NCI-H2107 (cell line): ENCODE measurements around the gene FDXR.
"Not testable (repeated sequence)": the region's sequence is repeated elsewhere in the genome, so short reads cannot be mapped to it uniquely, and the experiment has no call there.

Experiments
- DNase-seq: peaks from one replicate; lab custom pipeline; 2025; lab: John Stamatoyannopoulos, UW

The FDXR gene

DNA sequence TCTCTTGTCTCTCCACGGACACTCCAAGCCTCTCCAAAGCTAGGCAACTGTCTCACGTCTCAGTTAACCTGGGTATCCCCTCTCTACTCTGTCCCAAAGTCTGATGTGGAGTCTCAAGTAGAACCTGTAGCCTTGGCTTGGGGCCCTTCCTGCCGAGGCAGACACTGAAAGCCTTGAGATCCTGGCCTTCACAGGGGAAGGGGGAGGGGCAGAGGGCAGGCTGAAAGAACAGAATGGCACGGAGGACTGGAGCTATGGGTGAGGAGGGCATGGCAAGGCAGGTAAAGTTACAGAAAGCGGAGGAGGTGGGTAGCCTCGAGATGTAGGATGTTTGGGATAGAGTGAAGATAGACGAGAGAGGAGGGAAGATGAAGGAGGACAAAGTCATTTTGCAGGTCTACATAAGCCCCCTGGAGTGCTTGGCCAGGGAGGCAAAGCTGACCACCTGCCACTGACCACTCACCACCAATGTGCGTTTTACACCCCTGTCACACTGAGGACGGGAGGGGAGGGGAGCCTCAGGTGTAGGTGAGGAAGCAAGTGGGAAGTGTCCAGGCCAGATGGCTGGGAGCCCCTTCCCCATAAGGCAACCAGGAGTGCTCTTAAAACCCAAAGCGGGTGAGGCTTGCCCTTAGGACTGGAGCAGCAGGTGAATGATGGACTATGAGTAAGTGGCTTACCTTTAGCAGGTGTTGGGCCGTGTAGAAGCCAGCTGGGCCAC lies 1.3 kb downstream of the FDXR start:
- no peak for DNase-seq

DNA sequence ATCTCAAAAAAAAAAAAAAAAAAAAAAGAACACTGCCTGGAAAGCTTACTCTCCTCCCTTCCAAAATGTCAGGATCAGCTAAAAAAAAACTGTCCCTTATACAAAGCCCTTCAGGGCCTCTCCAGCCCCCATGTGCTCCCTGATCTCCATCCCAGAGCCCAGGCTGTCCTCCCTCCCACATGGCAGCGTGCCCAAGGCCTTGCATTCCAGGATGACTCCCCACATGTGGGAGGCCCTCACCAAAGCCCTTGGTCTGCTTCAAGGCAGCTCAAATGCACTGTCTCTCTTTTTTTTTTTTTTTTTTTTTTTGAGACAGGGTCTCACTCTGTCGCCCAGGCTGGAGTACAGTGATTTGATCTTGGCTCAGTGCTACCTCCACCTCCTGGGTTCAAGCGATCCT lies 2.3 kb downstream of the FDXR start:
- DNase-seq, result no peak

DNA sequence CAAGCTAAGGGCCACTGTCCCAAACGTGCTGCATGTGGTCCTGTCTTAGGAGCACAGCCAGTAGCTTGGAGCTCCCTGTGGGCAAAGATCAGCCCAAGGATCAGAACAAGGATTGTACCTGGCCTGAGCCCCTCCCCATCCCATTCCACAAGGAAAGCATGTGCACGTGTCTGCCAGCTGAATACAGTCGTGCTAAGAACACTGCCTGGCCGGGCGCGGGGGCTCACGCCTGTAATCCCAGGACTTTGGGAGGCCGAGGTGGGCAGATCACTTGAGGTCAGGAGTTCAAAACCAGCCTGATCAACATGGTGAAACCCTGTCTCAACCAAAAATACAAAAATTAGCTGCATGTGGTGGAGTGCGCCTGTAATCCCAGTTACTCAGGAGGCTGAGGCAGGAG lies 2.8 kb downstream of the FDXR start:
- DNase-seq, result not testable (repeated sequence)

DNA sequence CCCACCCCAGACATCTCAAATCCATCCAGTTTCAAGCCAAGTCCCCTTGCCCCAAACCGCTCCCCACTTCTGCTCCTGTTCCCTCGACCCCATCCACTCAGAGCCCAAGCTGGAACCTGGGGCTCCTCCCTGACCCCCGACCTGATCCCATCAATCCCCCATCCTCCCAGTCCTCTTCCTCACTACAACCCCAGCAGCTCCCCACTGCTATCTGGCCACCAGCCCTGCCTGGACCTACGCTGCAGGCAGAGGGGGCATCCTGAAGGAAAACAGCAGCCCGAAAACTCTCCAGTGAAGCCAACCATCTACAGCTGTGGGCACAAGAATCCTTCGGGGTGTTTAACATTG lies 3.9 kb downstream of the FDXR start:
- no peak for DNase-seq

DNA sequence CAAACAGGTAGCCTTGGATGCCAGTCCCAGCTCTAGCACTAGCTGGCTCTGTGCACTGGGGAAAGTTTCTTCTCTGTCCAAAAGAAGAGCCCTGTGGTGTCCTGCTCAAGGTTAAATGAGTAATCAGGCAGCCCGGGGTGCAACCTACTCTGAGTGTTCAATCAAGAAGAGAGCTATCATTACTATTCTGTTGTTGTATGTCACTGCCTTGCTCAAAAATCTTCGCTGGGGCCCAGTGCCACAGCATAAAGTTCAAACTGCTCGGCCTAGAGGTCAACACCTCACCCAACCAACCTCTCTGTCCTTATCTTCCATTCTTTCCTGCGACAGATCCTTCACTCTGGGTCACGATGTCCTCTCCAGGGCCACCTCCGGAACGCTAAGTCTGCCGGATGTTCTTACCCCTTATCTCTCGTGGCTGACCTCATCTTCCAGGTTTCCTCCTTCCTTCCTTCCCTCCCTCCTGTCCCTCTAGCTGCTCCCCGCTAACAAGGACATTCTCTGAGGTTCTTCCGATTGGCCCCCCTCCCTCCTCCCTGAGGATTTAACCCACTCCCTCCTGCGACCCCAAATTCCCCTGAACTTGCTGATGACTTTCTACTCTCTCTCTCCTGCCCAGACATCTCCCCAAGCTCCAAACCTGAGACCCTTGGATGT lies 4.4 kb downstream of the FDXR start:
- no peak for DNase-seq

DNA sequence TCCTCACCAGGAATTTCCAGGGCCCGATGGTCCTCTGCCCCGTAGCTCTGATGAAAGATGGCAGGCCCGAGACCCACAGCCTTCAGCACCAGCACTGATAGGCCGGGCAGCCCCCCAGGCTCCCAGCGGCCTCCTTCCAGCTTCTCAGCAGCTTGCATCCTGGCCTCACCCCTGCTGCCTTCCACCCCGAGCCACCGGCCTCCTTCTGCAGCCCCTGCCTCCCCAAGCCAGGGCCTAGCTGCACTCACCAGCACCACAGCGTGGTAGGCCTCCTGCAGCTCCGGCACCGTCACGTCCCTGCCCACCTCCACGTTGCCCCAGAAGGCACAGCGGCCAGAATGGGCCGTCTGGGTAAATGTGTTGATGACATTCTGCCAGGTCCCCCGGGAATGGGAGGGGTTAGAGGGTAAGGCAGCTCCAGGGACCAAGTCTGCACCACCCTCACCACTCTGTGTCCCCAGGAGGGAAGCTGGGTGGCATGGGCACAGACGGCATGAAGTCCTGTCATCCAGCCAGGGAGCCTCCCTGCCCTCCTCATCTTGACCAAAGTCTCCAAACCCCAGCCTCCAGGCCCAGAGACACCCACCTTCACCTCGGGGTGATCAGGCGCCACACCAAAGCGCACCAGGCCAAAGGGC lies 6.5 kb downstream of the FDXR start:
- no peak for DNase-seq

DNA sequence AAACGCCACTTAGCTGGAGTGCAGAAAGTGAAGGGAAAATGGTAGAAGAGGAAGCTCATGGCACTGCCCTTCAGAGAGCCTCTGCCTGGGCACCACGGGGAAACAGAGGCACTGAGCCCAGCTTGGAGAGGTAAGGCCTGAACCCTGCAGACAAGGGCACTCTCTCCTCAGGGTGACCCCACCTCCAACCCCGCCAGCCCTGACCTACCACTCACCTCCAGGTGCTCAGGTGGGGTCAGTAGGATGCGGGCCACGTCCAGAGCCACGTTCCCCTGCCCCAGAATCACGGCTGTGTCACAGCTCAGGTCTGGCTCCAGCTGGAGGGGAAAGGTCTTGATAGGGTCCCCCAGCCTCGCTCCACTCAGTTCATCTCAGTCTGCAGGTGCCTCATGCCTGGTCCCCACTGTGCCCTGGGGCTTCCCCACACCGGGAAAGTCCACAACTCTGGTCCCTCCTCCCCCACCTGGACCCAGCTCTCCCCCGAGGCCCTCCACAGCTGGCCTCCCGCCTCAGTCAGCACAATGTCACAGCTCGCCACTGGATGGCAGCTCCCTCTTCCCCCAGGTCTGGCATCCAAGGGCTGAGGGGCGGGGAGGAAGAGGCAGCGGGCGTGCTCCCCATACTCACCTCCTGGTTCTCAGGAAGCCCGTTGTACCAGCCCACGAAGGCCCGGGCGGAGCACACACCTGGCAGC lies 7.1 kb downstream of the FDXR start:
- no peak for DNase-seq

DNA sequence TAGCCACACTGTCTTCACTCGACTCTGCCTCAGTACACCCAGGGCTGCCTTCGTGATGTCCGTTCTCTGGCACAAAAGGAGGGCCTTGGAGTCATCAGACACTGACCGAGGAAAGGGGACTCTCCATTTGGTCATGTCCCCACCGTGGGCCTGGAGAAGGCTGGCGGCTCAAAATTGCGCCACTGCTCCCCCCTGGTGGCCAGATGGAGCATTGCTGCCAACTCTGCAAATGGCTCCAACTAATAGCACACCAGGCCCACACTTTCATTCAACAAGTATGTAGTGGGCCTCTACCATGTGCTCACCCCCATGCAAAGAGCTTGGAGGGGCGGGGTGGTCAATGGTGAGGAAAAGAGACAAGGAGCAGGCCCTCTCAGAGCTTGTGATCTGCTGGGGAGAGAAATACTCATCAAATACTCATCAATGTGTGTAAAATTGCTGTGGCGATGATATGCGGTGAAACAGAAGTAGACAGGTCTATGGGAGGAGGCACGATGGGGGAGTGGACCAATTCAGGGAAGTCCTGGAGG lies 7.9 kb downstream of the FDXR start:
- DNase-seq, result no peak

DNA sequence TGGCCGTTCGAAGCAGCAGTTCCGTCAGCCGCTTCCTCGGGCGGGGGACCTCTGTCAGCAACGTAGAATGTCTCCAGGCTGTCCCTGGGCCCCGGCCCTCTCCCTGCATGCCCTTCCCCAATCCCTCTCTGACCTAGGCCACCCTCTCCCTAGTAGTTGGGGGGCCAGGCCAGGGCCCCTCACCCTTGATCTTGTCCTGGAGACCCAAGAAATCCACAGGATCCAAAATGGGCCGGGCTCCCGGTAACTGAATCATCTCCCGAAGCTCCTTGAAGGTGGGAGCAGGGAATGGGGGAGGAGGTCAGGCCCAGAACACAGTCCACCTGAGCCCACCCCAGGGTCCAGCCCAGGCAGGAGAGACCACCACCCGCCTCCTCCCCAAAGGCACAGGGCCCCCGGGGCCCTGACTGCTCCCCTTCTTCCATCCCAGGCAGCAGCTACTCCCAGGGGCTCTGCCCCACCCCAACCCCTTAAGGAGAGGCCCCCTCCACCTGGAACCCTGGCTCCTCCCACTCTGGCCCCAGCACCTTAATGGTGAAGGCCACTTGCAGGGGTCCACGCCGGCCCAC lies 8.4 kb downstream of the FDXR start:
- DNase-seq, result no peak

DNA sequence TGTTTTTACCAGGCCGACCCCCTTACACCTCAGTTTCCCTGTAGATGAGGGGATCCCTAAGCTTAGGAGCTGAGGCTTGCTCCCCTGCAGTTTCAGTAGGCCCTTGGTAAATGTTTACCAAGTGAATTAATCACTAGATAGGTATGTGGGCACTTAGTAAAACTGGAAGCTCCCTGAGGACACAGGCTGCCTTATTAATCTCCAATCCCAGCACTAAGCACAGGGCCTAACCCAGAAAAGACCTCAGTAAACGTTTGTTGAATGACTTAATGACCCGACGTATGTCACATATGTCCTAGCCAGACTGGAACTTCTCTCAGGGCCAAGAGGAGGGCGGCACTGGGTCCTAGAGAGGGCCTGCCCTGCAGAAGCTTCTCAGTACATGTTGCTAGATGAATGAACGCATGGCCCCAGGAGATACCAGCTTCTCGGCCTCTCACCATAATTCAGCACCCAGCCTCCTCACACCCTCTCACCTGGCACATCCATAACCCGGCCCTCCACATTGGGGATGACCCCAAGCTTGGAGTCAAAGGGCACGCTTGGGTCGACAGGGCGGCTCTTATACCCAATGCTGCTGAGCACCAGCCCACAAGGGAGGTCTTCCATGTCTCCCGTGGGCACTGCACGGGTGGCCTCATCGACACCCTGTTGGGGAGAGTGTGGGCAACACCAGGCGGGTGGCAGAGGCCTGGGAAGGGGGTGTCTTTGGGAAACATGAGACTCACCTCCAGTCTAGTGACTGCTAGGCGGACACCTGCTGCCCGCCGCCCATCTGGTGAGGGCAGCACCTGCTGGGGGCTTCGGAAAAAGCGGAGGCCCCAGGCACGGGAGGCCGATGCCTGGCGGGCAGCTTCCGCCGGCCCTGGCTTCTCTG lies 9.1 kb downstream of the FDXR start:
- no peak for DNase-seq

DNA sequence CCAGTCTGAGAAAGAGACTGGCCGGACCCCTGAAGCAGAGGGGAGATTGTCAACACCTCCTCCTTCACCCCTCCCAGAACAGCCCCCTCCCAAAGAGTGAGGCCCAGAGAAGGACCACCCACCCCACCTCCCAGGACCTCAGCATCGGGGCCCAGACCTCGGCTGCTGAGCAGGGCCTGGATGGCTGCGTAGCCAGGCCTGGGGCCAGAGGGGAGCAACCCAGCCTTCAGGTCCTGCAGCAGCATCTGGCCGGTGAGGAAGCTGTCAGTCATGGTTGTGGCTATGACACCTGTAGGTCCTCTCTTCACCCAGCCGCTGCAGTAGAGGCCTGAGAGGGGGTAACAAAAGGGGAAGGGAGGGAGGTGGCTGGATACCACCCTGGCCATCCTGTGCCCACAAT lies 9.9 kb downstream of the FDXR start:
- no peak for DNase-seq

DNA sequence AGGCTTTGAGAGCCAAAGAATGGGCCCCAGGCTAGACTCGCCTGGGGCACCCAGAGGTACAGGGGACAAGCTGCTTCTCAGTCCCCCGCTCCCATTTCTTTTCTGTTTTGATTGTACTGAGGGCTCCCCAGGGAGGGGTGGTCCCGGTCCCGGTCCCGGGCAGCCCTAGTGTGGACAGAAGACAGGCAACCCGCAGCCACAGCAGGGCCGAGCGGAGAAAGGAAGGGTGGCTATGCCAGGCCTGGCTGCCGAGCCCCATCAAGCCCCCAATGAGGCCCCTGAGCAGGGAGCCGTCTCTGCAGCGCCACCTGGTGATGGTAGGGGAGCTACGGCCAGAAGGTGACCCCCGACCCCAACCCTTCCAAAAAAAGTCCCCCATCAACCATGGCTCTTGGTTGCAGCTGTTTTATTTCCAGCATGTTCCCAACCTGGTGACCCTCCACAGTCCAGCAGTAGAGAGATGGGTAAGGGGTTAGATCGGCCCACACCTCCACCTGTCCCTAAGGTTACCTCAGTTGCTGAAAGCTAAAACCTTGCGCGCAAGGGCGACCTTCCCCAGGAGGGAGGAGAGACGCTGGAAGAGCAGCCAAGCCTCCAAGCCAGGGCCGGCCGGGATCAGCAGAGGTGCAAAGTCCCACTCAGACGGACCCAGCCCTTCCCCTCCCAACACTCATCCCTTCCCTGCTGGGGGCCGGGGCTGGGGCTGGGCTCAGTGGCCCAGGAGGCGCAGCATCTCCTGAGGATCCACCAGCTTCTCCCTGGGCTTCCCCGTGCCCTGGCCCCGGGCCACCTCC lies 10.5 kb downstream of the FDXR start:
- DNase-seq, result no peak

DNA sequence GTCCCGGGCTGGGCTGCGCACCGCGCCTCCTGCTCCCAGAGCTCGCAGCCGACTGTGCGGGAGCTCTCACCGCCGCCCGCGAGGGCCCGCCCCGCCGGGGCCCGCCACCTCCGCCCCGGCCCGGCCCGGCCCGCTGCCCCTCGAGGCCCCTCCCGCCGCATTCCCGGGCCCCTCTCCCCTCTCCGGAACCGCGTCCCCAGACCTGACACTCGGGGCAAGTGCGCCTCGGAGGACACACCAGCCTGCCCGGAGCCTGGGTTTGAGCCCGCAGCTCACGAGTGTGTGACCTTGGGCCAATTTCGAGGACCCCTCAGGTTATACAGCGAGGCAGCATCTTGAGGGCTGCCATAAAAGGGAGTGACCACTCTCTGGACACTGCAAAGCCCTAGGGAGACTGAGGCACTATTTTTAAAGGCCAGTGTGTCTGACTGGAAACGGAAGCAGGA lies 11.1 kb downstream of the FDXR start:
- DNase-seq, result no peak

DNA sequence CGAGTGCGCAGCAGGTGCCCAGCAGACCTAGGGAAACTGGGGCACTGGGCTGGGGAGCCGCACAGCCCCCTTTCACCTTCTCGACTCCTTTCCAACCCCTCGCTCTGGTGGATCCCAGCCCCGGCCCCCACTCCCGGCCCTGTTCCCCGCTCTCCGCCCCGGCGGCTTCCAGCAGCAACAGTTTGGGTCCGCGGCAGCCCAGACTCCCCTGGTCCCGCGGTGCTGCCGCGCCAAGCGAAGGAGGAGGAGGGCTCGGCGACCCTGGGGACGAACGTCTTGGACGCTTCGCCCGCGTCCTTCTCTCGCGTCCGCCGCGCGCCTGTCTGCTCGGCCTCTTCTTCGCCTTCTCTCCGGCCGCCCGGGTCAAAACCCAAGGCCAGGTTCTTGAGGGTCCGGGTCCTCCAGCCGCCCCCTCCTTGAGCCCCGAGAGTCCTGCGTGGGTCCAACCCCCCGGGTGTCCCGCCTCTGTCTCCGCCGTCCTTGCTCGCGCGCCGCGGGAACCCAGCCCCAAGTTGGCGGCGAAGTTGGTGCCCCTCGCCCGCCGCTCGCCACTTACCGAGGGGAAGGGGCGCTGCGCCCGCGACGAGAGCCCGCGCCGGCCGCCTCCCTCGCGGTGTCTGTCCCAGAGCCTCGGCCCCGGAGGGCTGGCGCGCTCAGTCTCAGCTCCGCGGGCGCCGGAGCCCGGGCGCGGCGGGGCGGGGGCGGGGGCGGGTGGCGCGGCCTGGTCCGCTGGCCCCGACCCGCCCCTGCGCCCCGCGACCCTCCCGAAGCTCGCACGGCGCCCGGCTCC lies 11.7 kb downstream of the FDXR start:
- DNase-seq, result no peak

DNA sequence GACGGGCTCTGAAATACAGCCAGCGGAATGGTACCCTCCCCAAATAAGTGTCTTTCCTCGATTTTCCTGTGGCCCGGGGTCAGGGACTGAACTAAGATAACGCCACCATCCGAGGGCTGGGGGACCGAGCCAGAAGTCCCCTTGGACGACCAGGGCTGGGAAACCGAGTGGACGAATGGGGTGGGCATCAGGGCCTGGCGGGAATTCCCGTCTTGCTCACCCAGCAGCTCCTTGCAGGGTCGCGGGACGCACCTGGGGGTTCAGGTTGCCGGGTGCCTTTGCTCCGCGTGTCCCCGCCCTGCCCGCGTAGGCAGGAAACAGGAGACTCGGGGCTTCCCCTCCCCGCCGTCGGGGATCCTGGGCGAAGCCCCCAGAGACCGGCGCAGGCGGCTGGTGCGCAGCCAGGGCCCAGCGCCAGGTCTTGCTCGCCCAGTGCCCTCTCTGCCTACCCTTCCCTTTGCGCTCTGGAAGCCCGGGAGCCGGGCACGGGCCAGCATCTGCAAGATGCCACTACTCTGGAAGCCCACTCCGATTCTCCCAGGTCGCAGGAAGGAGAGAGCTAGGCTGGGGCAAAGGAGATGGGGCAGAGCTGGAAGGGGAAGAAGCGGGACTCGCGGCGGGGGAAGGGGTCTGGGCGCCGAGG lies 12.4 kb downstream of the FDXR start:
- DNase-seq, result no peak

DNA sequence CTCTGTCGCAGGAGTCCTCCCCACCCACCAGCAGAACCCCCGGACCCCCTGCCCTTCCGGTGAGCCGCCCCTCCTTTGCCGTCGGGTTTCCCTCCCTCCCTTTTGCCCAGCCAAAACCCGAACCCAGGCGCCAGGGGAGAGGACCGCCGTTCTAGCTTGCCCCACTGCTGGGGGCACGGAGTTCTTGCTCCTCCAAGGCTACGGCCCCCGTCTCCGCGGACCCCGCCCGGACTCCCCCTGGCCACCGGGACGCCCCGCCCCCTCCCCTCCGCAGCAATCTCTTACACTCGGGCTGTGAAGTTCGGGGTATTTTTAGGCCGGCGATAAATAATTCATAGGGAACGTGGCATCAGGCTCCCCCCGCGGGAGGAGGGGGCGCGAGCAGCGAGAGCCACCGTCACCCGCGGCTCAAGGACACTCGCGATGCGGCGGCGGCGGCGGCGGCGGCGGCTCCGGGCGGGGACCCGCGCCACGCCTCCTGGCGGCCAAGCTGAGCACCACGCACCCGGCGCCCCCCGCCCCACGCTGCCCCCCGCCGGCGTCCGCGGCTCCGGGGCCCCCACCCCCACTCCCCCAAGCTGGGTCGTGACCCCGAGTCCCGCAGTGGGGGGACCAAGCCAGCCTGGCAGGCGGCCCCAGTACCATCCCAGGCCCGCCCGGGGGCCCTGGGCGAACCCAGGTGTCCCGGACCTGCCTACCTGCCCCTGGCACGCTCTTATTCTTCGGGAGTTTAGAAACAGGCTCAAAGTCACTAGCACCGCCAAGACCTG lies 13.2 kb downstream of the FDXR start, which contains the start of gene GRIN2C:
GRIN2C (minus strand) TSS at position 427 of the 770 bp plus-strand sequence. CDS start 4,793 bp downstream, outside the sequence.
- DNase-seq, result no peak

DNA sequence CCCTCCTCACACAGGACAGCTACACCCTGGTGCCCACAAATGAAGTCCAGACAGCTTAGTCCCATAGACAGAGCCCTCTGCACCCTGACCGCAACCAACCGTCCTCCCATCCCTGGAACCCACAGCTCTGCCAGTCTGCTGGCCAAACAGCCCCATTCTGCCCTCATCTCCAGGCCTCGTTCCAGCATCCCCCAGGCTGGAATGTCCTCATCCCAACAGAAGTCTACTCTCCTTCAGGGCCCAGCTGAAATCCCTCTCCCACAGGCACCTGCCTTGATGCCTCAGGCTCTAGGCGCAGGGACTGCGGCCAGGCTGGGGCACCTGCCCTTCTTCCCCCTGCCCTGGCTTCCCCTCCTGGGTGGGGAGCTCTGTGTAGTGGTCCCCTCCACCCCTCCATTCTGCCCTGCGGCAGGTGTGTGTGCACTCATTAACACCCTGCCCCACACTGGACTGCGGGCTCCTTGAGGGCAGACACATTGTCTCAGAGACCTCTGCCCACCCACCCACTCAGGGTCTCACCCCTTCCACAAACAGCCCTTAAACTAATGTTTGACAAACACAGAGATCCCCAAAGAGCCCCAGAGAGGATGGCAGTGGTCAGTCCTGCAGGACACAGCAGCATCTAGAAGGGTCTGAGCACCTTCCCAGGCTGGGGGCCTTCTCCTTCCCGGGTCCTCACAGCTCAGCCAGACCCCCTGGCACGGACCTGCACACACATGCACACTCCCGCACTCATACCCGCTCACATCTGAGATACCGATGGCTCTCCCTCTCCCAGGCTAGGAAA lies 13.9 kb downstream of the FDXR start:
- no peak for DNase-seq
